ENCODE data around the gene PAX7.

GRCh38 chr1:18700530-18700929, 69.9 kb downstream of the PAX7 start:
- TF ChIP-seq CTCF (IDR thresholded peaks at IDR 0.05; ENCODE audit: poor library complexity, severe bottlenecking) (no peak), TAF1 (IDR thresholded peaks at IDR 0.05; ENCODE audit: low read depth) (no peak), EP300 (conservative IDR thresholded peaks at IDR 0.05; ENCODE audit: poor library complexity, severe bottlenecking) (no peak), REST (IDR thresholded peaks at IDR 0.05; ENCODE audit: borderline replicate concordance) (no peak), POLR2AphosphoS5 (IDR thresholded peaks at IDR 0.05) (no peak), RAD21 (conservative IDR thresholded peaks at IDR 0.05) (no peak)
